ENCODE measurements around the gene TEAD3.

- TF ChIP-seq CTCF (IDR thresholded peaks at IDR 0.05; ENCODE audit: poor library complexity, severe bottlenecking), result no peak
- peak; percentile 22 for TF ChIP-seq EZH2 (IDR thresholded peaks at IDR 0.05; ENCODE audit: borderline replicate concordance, insufficient read depth, low read length, poor library complexity, severe bottlenecking)
- no peak for TF ChIP-seq EP300 (conservative IDR thresholded peaks at IDR 0.05; ENCODE audit: poor library complexity, severe bottlenecking)
Observed at GRCh38 chr6:35496036-35496840, 641 bp downstream of the TEAD3 start.

Data from neural cell (in vitro differentiated cells).